Activated naive CD4-positive, alpha-beta T cell treated with anti-CD3 and anti-CD28 coated beads, Interleukin-2, amount 50 U/mL, for 16 hours (primary cell): Measurements from ENCODE around the gene ATP2B2.

ENCODE experiments used
- DNase-seq: peaks from one replicate; pipeline ENCODE4 v3.0.0-alpha.2; 2020

The ATP2B2 gene

GRCh38 chr3:10510086-10510742 is 4.8 kb upstream of the ATP2B2 start:
- no peak for DNase-seq

- no peak for DNase-seq
These were observed 3.9 kb upstream of the ATP2B2 start for GRCh38 chr3:10509325-10509724.

- no peak for DNase-seq
These were observed 3.4 kb upstream of the ATP2B2 start for GRCh38 chr3:10508619-10509260.

- DNase-seq, result no peak
These were observed 2.8 kb upstream of the ATP2B2 start for GRCh38 chr3:10508235-10508618.

- no peak for DNase-seq
These were observed 1.9 kb upstream of the ATP2B2 start for GRCh38 chr3:10507331-10507730.

- DNase-seq, result no peak
These were observed 1.3 kb upstream of the ATP2B2 start for GRCh38 chr3:10506696-10507095.

GRCh38 chr3:10505791-10506585 is 602 bp upstream of the ATP2B2 start:
- no peak for DNase-seq

GRCh38 chr3:10504171-10505049 is 976 bp downstream of the ATP2B2 start:
- DNase-seq, result no peak

- DNase-seq, result no peak
These were observed 2.1 kb downstream of the ATP2B2 start for GRCh38 chr3:10503217-10503796.

- no peak for DNase-seq
These were observed 3.1 kb downstream of the ATP2B2 start for GRCh38 chr3:10502185-10502880.

- no peak for DNase-seq
These were observed 3.7 kb downstream of the ATP2B2 start for GRCh38 chr3:10501664-10502052.

- DNase-seq, result no peak
These were observed 4.4 kb downstream of the ATP2B2 start for GRCh38 chr3:10500717-10501663.

GRCh38 chr3:10498271-10498670 is 7.1 kb downstream of the ATP2B2 start:
- no peak for DNase-seq

- no peak for DNase-seq
These were observed 7.9 kb downstream of the ATP2B2 start for GRCh38 chr3:10497439-10497838.

- no peak for DNase-seq
These were observed 9.1 kb downstream of the ATP2B2 start for GRCh38 chr3:10496121-10496863.

GRCh38 chr3:10495614-10496013 is 9.8 kb downstream of the ATP2B2 start:
- no peak for DNase-seq

GRCh38 chr3:10495003-10495402 is 10.4 kb downstream of the ATP2B2 start:
- DNase-seq, result no peak

GRCh38 chr3:10494180-10494579 is 11.2 kb downstream of the ATP2B2 start:
- DNase-seq, result no peak

- no peak for DNase-seq
These were observed 12.2 kb downstream of the ATP2B2 start for GRCh38 chr3:10493202-10493589.
